22Rv1 (cell line): ENCODE measurements around the gene FNBP1.
"Not testable (repeated sequence)": the region's sequence is repeated elsewhere in the genome, so short reads cannot be mapped to it uniquely, and the experiment has no call there.

Experiments
- H3K27ac ChIP-seq: fragments of 450-650 bp; 2 replicates; pipeline ENCODE4 v1.5.1; 2017
- CTCF ChIP-seq: fragments of 450-650 bp; IDR thresholded peaks from 2 replicates; pipeline ENCODE4 v1.5.1; 2017; ENCODE audit warnings: mild to moderate bottlenecking
- ZFX ChIP-seq: fragments of 450-650 bp; IDR thresholded peaks from 2 replicates; pipeline ENCODE4 v1.6.1; 2017; ENCODE audit warnings: antibody characterized with exemption, borderline replicate concordance

Gene FNBP1

GRCh38 chr9:129954868-129955550, 88.0 kb downstream of the FNBP1 start:
- no peak overlapping the region for H3K27ac ChIP-seq
- TF ChIP-seq ZFX (no peak), CTCF (no peak)

- no peak for TF ChIP-seq ZFX
- TF ChIP-seq CTCF = no peak
- no peak overlapping the region for H3K27ac ChIP-seq
These were observed 89.3 kb downstream of the FNBP1 start for GRCh38 chr9:129953736-129954135.

GRCh38 chr9:129952337-129952736, 90.7 kb downstream of the FNBP1 start:
- TF ChIP-seq CTCF (no peak), ZFX (no peak)
- H3K27ac ChIP-seq = no peak overlapping the region

- H3K27ac ChIP-seq = no peak overlapping the region
These were observed 93.2 kb downstream of the FNBP1 start for GRCh38 chr9:129949821-129950220.

GRCh38 chr9:129948626-129949025, 94.4 kb downstream of the FNBP1 start:
- H3K27ac ChIP-seq = not testable (repeated sequence)

More at GRCh38 chr9:129949821-129950220, 93.2 kb downstream of the FNBP1 start:
- TF ChIP-seq CTCF (no peak), ZFX (no peak)

- H3K27ac ChIP-seq = no peak overlapping the region
- TF ChIP-seq ZFX (no peak), CTCF (no peak)
These were observed 96.6 kb downstream of the FNBP1 start for GRCh38 chr9:129946246-129946995.

- no peak overlapping the region for H3K27ac ChIP-seq
- TF ChIP-seq CTCF (no peak), ZFX (no peak)
These were observed 97.7 kb downstream of the FNBP1 start for GRCh38 chr9:129945314-129945713.
